ENCODE measurements around the gene MRGPRE.

Gene MRGPRE

GRCh38 chr11:3225826-3226750 lies 6.1 kb downstream of the MRGPRE start:
- DNase-seq: no peak

GRCh38 chr11:3225159-3225758 lies 7.0 kb downstream of the MRGPRE start:
- DNase-seq: no peak

GRCh38 chr11:3224401-3225057 lies 7.7 kb downstream of the MRGPRE start:
- no peak for DNase-seq

- DNase-seq: no peak
These were observed 8.3 kb downstream of the MRGPRE start for GRCh38 chr11:3223932-3224381.

GRCh38 chr11:3222941-3223915 lies 9.0 kb downstream of the MRGPRE start:
- DNase-seq: no peak

- DNase-seq: no peak
These were observed 10.0 kb downstream of the MRGPRE start for GRCh38 chr11:3222003-3222855.

GRCh38 chr11:3221408-3222002 lies 10.7 kb downstream of the MRGPRE start:
- no peak for DNase-seq

GRCh38 chr11:3220521-3221407 lies 11.5 kb downstream of the MRGPRE start:
- DNase-seq: no peak

- DNase-seq: no peak
These were observed 12.1 kb downstream of the MRGPRE start for GRCh38 chr11:3220101-3220500.

- DNase-seq: no peak
These were observed 12.8 kb downstream of the MRGPRE start for GRCh38 chr11:3219281-3219892.

GRCh38 chr11:3218483-3219280 lies 13.5 kb downstream of the MRGPRE start, which contains the start of gene MRGPRG:
Gene MRGPRG, minus strand, starts transcription at chr11:3218813. Its CDS starts 0 bp downstream, at chr11:3218813.
- DNase-seq: no peak

- DNase-seq: no peak
These were observed 14.3 kb downstream of the MRGPRE start for GRCh38 chr11:3217818-3218482.

- no peak for DNase-seq
These were observed 16.1 kb downstream of the MRGPRE start for GRCh38 chr11:3216027-3216525.

- no peak for DNase-seq
These were observed 16.7 kb downstream of the MRGPRE start for GRCh38 chr11:3215346-3216026.

- no peak for DNase-seq
These were observed 17.9 kb downstream of the MRGPRE start for GRCh38 chr11:3214420-3214699.

- DNase-seq: no peak
These were observed 18.4 kb downstream of the MRGPRE start for GRCh38 chr11:3213659-3214419.

- no peak for DNase-seq
These were observed 23.9 kb downstream of the MRGPRE start for GRCh38 chr11:3208272-3208671.
